ENCODE measurements around the gene KCNMB2. TPM values are rescaled to one million over a fixed set of nuclear protein-coding genes. Genes with fewer than 3 reads are reported as not detected.

The KCNMB2 gene
- total RNA-seq, 2 donors from 2014 or later = not detected

DNA sequence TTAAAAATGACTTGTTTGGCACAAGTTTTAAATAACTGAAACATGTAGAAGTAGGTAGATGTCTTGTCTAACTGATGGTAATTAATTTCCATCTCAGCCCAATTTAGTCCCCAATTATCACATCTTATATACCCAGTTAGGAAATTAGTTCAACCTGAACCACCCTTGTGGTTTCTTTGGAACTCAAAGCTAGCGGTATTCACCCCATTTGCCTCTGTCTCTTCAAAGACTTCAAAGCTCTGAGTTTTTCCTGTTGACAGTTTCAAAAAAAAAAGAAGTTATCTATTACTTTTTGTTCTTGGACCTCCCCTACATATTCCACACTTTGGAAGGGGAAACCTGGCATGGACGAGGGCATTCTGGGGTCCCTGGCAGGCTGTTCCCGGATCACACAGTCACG is 236.5 kb downstream of the KCNMB2 start:
- peaks cover 7% of the 10 kb centered on the region for H3K9me3 Mint-ChIP-seq
- no peak overlapping the region for H3K27ac Mint-ChIP-seq
- H3K4me3 Mint-ChIP-seq = no peak overlapping the region
- H3K36me3 Mint-ChIP-seq (ENCODE audit: low read depth) = no peaks in the 10 kb centered on the region
- ATAC-seq (replicated peaks) = no peak
- H3K27me3 Mint-ChIP-seq = no peaks in the 10 kb centered on the region
- no peaks in the 10 kb centered on the region for H3K4me1 Mint-ChIP-seq

- no peak overlapping the region for H3K4me3 Mint-ChIP-seq
- H3K9me3 Mint-ChIP-seq = peaks cover 7% of the 10 kb centered on the region
- no peak for ATAC-seq (replicated peaks)
- H3K4me1 Mint-ChIP-seq = no peaks in the 10 kb centered on the region
- H3K27ac Mint-ChIP-seq = no peak overlapping the region
- no peaks in the 10 kb centered on the region for H3K36me3 Mint-ChIP-seq (ENCODE audit: low read depth)
- H3K27me3 Mint-ChIP-seq = no peaks in the 10 kb centered on the region
These were observed 237.1 kb downstream of the KCNMB2 start for GRCh38 chr3:178773358-178773757.

DNA sequence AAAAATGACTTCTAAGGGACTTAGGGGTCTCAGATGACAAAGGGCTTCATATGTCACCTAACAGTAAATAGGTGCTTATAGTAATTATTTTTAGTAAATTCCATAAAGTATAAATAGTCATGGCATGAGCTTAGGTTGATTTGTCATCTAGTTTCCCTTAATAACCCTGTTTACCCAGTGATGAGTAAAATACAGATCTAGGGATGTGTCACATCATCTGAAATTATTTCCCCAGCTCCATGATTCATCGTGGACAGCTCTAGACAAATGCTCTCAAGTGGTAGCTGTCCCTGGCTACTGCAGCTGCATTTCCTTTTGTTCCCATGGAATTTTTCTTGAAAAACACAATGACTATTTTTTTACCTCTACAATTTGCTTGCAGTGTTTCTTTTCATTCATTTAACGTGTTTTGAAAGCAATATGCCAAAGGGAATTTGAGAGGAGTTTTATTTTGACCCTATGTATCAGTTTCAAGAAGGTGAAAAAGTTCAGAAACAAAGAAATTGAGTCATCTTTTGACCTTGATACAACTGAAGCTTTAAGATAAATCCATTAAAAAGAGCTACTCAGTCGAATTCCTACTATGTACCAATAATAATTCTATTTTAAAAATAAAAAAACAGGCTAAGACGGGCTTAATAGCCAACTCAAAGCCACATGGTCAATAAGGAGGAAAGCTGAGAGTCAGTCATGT is 241.6 kb downstream of the KCNMB2 start:
- Mint-ChIP-seq H3K9me3 (no peaks in the 10 kb centered on the region), H3K27ac (no peak overlapping the region), H3K27me3 (no peaks in the 10 kb centered on the region), H3K4me1 (no peaks in the 10 kb centered on the region), H3K36me3 (ENCODE audit: low read depth) (no peaks in the 10 kb centered on the region), H3K4me3 (no peak overlapping the region)
- ATAC-seq (replicated peaks) = peak; percentile 91

GRCh38 chr3:178778589-178778988 is 242.4 kb downstream of the KCNMB2 start:
- Mint-ChIP-seq H3K27me3 (no peaks in the 10 kb centered on the region), H3K4me1 (no peaks in the 10 kb centered on the region), H3K36me3 (ENCODE audit: low read depth) (no peaks in the 10 kb centered on the region), H3K27ac (no peak overlapping the region), H3K9me3 (no peaks in the 10 kb centered on the region), H3K4me3 (no peak overlapping the region)
- ATAC-seq (replicated peaks) = no peak

DNA sequence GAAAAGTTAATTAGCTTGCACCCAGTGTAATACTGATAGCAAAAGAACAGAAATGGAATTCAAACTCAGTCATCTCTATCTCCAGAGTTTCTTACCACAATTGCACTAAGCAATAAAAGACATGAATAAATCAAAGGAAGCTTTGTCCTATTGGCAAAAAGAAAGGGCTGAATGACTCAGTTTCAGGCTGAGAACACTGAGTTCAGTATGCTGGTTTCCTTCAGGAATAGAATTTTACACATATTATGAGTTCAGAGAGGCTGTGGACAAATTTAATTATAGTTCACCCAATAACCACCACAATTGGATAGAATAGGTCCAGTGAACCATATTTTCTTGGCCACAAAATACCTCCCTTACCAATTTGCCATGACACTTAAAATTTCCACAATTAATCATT is 249.7 kb downstream of the KCNMB2 start:
- Mint-ChIP-seq H3K9me3 (peaks cover 6% of the 10 kb centered on the region), H3K4me3 (no peak overlapping the region), H3K4me1 (no peaks in the 10 kb centered on the region), H3K27ac (no peak overlapping the region), H3K27me3 (peaks cover 10% of the 10 kb centered on the region), H3K36me3 (ENCODE audit: low read depth) (no peaks in the 10 kb centered on the region)
- ATAC-seq (replicated peaks) = no peak

DNA sequence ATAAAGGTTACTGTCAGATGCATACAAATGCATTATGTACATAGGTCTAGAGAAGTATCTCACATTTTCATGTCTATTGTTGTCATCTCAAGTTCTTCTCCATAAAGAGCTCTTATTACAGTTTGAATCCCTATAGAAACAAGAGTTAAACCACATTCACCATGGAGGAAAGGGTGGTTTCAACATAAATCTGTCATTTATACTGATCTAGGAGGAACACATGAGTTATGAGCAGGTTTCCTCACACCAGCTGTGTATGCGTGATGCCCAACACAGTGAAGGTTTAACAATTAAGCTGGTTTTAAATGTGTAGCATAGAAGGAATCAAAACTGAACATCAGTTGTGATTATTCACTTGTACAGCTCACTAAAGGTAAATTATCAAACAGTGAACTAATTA is 251.7 kb downstream of the KCNMB2 start:
- H3K4me1 Mint-ChIP-seq = no peaks in the 10 kb centered on the region
- H3K36me3 Mint-ChIP-seq (ENCODE audit: low read depth) = no peaks in the 10 kb centered on the region
- peaks cover 11% of the 10 kb centered on the region for H3K27me3 Mint-ChIP-seq
- no peak overlapping the region for H3K4me3 Mint-ChIP-seq
- no peak overlapping the region for H3K27ac Mint-ChIP-seq
- H3K9me3 Mint-ChIP-seq = peaks cover 12% of the 10 kb centered on the region
- no peak for ATAC-seq (replicated peaks)

DNA sequence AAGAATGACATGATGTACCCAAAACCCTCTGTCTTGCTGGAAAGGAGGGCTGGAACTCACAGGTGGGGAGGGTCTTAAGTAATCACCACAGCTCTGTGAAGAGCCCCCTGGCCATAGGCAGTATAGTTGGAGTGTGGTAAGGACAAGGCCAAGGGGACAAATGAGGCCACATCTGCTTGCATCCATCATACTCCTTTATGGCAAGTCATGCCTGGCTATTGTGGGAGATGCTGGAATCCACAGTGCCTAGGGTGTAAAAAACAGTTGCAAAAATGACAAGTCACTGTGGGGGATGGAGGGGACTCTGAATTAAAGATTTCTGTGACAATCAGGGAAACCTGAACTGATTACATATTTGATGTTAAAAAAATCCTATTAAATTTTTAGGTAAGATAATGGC is 258.5 kb downstream of the KCNMB2 start:
- no peak overlapping the region for H3K4me3 Mint-ChIP-seq
- H3K9me3 Mint-ChIP-seq = peaks cover 18% of the 10 kb centered on the region
- no peaks in the 10 kb centered on the region for H3K36me3 Mint-ChIP-seq (ENCODE audit: low read depth)
- no peak for ATAC-seq (replicated peaks)
- H3K27ac Mint-ChIP-seq = no peak overlapping the region
- no peaks in the 10 kb centered on the region for H3K4me1 Mint-ChIP-seq
- peaks cover 3% of the 10 kb centered on the region for H3K27me3 Mint-ChIP-seq

DNA sequence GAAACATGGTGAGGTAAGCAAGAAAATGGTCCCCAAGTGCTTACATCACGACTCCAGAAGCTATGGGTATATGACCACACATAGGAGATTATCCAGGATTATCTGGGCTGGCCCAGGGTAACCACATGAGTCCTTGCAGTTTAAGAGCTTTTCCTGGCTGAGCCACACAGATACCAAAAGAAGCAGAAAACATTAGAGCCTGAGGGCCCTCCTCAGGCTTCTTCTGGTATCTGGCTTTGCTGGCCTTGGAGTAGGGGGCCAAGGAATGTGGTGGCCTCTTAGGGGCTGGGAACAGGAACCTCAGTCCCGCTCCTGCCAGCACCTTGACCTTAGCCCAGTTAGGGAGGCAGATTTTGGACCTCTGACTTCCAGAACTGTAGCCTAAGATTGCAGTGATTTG is 259.1 kb downstream of the KCNMB2 start:
- Mint-ChIP-seq H3K4me1 (no peaks in the 10 kb centered on the region), H3K36me3 (ENCODE audit: low read depth) (no peaks in the 10 kb centered on the region), H3K9me3 (peaks cover 17% of the 10 kb centered on the region), H3K27ac (no peak overlapping the region), H3K4me3 (no peak overlapping the region), H3K27me3 (peaks cover 3% of the 10 kb centered on the region)
- no peak for ATAC-seq (replicated peaks)

DNA sequence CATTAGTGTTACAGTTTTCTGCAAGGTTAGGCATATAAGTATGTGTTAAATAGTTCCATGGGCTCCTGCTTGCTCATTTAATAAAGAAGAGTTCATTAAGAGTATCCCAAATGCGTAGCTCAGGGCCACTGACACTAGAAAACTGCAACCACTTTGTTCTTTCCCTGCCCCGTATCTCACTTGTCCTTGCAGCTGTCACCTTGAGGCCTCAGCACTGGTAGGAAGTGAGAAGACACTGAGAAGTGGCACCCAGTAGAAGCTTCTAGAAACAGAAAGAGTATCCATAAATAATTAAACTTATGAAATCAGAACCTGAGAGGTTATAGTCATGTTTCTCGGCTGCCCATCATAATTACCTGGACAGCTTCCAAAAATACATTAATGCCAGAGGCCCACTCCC is 266.0 kb downstream of the KCNMB2 start:
- H3K4me3 Mint-ChIP-seq = no peak overlapping the region
- no peak for ATAC-seq (replicated peaks)

DNA sequence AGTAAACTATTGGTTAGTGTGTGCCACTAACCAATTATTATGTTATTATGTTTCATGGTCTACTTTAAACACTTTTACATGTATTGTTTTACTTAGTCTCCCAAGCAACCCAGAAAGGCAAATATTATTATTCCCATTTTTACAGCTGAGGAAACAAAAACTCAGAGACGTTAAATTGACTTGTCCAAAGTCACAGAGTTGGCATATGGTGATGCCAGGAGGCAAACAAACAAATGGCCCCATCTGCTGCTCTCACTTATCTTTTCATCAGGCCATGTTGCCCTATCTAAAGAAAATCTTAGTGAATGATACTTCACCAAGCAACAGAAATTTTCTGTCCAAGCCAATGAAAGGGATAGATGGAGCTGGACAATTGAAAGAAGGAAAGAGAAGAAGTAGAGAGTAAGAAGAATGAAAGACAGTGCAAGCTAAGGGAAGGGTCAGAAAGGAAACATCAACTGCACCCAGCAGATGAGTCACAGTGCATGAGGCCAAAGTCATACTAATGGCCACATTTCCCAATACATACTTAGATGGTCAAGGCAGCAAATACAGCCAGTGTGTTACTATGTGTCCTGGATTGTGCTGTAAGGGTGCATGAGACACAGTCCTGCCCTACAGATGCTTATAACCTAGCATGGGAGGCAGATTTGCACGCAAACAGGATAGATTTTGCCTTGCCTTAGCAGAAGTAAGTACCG is 266.9 kb downstream of the KCNMB2 start:
- Mint-ChIP-seq H3K9me3 (peaks cover 3% of the 10 kb centered on the region), H3K4me1 (no peaks in the 10 kb centered on the region), H3K27ac (no peak overlapping the region), H3K4me3 (no peak overlapping the region), H3K27me3 (no peaks in the 10 kb centered on the region), H3K36me3 (ENCODE audit: low read depth) (no peaks in the 10 kb centered on the region)
- ATAC-seq (replicated peaks) = no peak

More for the DNA sequence above, 266.0 kb downstream of the KCNMB2 start:
- H3K27ac Mint-ChIP-seq = no peak overlapping the region
- no peaks in the 10 kb centered on the region for H3K27me3 Mint-ChIP-seq
- H3K9me3 Mint-ChIP-seq = peaks cover 6% of the 10 kb centered on the region
- H3K4me1 Mint-ChIP-seq = no peaks in the 10 kb centered on the region
- no peaks in the 10 kb centered on the region for H3K36me3 Mint-ChIP-seq (ENCODE audit: low read depth)

GRCh38 chr3:178804606-178805005 is 268.4 kb downstream of the KCNMB2 start:
- no peak for ATAC-seq (replicated peaks)
- Mint-ChIP-seq H3K27me3 (no peaks in the 10 kb centered on the region), H3K4me3 (no peak overlapping the region)

DNA sequence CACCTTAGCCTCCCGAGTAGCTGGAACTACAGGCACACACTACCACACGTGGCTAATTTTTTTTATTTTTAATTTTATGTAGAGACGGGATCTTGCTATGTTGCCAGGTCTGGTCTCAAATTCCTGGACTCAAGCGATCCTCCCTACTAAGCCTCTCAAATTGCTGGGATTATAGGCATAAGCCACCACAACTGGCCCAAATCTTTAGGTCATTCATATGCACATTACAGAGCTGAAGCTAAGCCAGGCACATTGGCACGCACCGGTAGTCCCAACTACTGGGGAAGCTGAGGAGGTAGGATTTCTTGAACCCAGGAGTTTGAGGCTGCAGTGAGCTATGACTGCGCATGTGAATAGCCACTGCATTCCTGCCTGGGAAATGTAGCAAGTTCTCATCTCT is 269.5 kb downstream of the KCNMB2 start:
- H3K27ac Mint-ChIP-seq = no peak overlapping the region
- ATAC-seq (replicated peaks) = no peak
- H3K9me3 Mint-ChIP-seq = no peaks in the 10 kb centered on the region
- H3K27me3 Mint-ChIP-seq = no peaks in the 10 kb centered on the region
- no peaks in the 10 kb centered on the region for H3K4me1 Mint-ChIP-seq
- no peak overlapping the region for H3K4me3 Mint-ChIP-seq
- H3K36me3 Mint-ChIP-seq (ENCODE audit: low read depth) = no peaks in the 10 kb centered on the region

More at GRCh38 chr3:178804606-178805005, 268.4 kb downstream of the KCNMB2 start:
- no peaks in the 10 kb centered on the region for H3K36me3 Mint-ChIP-seq (ENCODE audit: low read depth)
- H3K4me1 Mint-ChIP-seq = no peaks in the 10 kb centered on the region
- H3K27ac Mint-ChIP-seq = no peak overlapping the region
- H3K9me3 Mint-ChIP-seq = no peaks in the 10 kb centered on the region

- H3K4me1 Mint-ChIP-seq = no peaks in the 10 kb centered on the region
- no peak overlapping the region for H3K4me3 Mint-ChIP-seq
- no peaks in the 10 kb centered on the region for H3K9me3 Mint-ChIP-seq
- H3K27ac Mint-ChIP-seq = no peak overlapping the region
- H3K27me3 Mint-ChIP-seq = no peaks in the 10 kb centered on the region
- no peak for ATAC-seq (replicated peaks)
- no peaks in the 10 kb centered on the region for H3K36me3 Mint-ChIP-seq (ENCODE audit: low read depth)
These were observed 270.4 kb downstream of the KCNMB2 start for GRCh38 chr3:178806651-178807050.

- no peaks in the 10 kb centered on the region for H3K27me3 Mint-ChIP-seq
- H3K4me1 Mint-ChIP-seq = no peaks in the 10 kb centered on the region
- ATAC-seq (replicated peaks) = no peak
- no peak overlapping the region for H3K4me3 Mint-ChIP-seq
- H3K9me3 Mint-ChIP-seq = no peaks in the 10 kb centered on the region
- no peaks in the 10 kb centered on the region for H3K36me3 Mint-ChIP-seq (ENCODE audit: low read depth)
- H3K27ac Mint-ChIP-seq = no peak overlapping the region
These were observed 271.5 kb downstream of the KCNMB2 start for GRCh38 chr3:178807694-178808093.

DNA sequence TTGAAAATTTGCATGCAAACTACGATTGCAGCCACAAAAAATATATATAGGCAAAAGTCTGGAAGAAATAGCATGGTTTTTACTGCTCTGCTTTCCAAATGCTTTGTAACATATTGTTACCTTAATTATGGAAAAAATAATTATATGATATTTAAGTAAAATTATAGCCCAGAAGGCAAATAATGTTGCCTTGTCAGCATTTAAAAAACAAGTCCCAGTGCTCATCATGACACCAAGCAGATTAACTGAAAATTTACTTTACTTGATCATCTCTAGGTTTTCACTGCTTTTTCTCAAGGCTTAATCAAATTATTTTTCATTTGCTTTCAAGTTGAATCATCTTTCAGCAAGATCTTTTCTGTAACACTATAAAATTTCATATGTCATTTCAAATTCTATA is 272.5 kb downstream of the KCNMB2 start:
- H3K9me3 Mint-ChIP-seq = no peaks in the 10 kb centered on the region
- H3K4me1 Mint-ChIP-seq = no peaks in the 10 kb centered on the region
- no peak overlapping the region for H3K4me3 Mint-ChIP-seq
- H3K36me3 Mint-ChIP-seq (ENCODE audit: low read depth) = no peaks in the 10 kb centered on the region
- no peak overlapping the region for H3K27ac Mint-ChIP-seq
- ATAC-seq (replicated peaks) = no peak
- no peaks in the 10 kb centered on the region for H3K27me3 Mint-ChIP-seq

Data from activated T-helper 17 cell treated with anti-CD3 and anti-CD28 coated beads, Interleukin-2, amount 50 U/mL, for 72 hours (primary cell).